SIG-M5 treated with dmso at 0.1 percent for 504 hours (cell line): ENCODE measurements around the gene DUSP1.
"Not testable (repeated sequence)": the region's sequence is repeated elsewhere in the genome, so short reads cannot be mapped to it uniquely, and the experiment has no call there.

Source experiments
- DNase-seq: peaks from one replicate; lab custom pipeline; 2025; ENCODE audit not compliant: unreplicated experiment; lab: John Stamatoyannopoulos, UW

DUSP1 gene

GRCh38 chr5:172797771-172798191 is 26.8 kb upstream of the DUSP1 start:
- no peak for DNase-seq

DNA sequence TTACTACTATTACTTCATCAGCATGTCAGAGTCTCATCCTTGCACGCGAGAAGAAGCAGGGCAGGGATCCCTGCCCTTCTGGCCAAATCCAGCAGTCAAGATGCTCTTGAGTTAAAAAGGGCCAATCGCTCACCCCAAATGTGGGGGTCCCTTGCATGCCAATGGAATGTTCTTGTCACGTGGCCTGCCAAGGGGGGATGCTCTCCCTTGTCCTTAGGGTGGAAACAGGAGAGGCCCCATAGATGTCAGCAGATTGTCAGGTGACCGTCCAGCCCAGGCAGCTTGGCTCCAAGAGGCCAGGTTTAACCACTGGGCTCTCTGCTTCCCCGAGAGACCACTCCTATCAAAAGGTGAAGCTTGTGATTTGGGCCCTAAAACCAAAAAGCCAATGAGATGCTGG is 25.3 kb upstream of the DUSP1 start:
- no peak for DNase-seq

- DNase-seq, result no peak
Measured at GRCh38 chr5:172795318-172795977, 24.5 kb upstream of the DUSP1 start.

GRCh38 chr5:172793577-172794488 is 22.8 kb upstream of the DUSP1 start:
- DNase-seq, result peak; percentile 89

GRCh38 chr5:172792701-172793570 is 21.9 kb upstream of the DUSP1 start:
- DNase-seq, result no peak

GRCh38 chr5:172791726-172792445 is 20.9 kb upstream of the DUSP1 start:
- DNase-seq, result no peak

GRCh38 chr5:172791286-172791685 is 20.3 kb upstream of the DUSP1 start:
- no peak for DNase-seq

DNA sequence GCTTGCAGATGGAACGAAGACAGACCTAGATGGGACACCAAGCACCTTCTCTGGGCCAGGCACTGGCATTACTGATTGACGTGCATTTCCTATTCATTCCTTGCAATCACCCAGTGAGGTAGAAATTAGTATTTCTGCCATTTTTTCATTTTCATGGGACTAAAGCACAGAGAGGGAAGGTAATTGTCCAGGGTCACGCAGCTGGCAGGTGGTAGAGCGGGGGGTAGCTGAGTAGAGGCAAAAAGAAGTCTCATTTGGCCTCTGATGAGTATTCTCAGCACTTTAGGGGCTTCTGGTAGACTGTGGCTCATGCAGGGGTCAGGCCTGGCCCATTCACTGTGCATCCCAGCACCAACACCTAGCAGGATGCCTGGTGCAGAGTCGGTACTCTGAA is 19.5 kb upstream of the DUSP1 start:
- no peak for DNase-seq

DNA sequence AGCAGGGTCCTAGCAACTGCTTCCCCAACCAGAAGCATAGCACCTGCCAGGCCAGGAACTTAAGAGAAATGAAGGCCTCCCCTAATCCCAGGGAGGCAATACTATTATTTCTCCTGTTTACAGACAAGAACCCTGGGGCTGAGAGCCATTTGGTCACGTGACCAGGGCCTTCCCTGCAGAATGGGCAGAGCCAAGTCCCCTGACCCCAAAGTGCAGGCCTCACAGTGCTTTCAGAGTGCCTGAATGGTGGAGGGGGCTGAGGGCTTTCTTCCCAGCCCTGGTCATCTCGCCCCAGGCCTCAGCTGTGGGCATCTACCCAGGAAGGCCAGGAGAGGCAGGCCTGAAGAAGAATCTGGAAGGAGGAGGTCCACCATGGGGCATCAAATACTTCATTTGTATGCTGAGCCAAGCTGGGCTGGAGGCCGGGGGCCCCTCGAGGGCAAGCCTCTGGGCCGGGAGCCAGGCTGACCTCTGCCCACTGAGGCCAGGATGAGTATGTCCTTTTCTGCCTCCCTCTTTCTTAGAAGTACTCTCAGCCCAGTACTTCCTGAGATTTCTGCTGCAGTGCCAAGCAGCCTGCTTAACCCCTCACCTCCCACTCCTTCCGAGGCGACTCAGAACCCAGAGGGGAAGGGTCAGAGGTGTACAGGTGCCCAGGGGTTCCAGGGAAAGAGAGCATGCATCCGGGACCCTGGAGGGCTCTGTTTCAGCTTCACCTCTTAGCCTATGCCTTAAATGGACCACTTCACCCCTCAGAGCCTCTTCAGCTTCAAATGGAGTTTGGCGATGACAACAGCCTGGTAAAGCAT is 18.9 kb upstream of the DUSP1 start:
- DNase-seq, result no peak

DNA sequence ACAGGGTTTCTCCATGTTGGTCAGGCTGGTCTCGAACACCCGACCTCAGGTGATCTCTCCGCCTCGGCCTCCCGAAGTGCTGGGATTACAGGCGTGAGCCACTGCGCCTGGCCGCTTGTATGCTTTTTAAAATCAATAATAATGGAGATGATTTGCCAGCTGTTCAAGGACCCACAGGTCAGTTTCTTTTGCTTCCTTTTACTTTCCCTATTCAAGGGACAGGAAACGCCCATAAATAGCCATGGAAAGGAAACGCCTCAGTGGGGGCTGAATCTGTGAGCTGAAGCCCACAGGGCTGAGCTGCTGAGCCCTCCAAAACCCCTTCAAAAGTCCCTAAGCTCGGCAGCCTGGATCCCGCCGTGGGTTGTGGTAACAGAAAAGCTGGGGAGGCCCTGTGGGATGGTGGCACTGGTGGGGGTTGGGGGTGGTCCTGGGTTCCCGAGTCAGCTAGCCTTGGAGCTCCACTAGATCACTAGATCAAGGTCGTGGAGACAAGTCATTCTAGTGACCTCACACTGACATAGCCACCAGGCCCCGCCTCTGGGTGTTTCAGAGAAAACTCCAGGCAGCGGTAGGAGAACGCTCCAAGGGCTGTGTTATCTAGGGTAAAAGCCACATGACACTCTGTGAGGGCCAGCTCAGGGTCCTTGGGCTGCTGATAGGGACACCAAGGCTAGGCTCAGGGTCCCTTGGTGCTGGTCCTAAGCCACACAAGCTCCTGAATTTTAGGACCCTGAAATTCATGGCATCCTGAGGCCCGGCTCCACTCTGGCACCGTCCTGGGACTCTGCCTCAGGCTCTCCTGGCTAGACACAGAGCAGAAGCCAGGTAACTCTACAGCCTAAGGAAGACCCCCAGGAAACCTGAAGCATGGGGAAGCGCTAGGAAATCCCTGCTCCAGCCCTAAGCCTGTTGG is 18.0 kb upstream of the DUSP1 start:
- no peak for DNase-seq

DNA sequence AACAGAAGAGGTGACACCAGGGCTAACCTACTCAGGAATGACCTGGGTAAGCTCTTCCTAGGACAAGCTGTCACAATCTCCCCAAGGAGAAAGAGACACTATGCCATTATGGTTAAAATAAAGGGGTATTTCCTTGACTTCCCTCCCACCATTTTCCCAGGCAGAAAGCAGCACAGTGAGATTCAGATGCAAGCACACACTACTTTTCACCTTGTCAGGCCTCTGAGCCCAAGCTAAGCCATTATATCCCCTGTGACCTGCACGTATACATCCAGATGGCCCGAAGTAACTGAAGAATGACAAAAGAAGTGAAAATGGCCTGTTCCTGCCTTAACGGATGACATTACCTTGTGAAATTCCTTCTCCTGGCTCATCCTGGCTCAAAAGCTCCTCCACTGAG is 16.5 kb upstream of the DUSP1 start:
- not testable (repeated sequence) for DNase-seq

- DNase-seq, result no peak
Measured at GRCh38 chr5:172786736-172787462, 15.9 kb upstream of the DUSP1 start.

- no peak for DNase-seq
Measured at GRCh38 chr5:172785429-172786088, 14.6 kb upstream of the DUSP1 start.

GRCh38 chr5:172784162-172784561 is 13.2 kb upstream of the DUSP1 start:
- DNase-seq, result not testable (repeated sequence)

DNA sequence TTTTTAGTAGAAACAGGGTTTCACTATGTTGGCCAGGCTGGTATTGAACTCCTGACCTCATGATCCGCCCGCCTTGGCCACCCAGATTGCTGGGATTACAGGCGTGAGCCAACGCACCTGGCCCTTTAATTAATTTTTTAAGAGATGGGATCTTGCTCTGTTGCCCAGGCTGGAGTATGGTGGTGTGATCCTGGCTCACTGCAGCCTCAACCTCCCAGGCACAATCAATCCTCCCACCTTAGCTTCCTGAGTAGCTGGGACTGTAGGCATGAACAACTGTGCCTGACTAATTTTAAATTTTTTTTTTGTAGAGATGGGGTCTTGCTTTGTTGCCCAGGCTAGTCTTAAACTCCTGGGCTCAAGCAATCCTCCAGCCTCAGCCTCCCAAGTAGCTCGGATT is 12.3 kb upstream of the DUSP1 start:
- not testable (repeated sequence) for DNase-seq

DNA sequence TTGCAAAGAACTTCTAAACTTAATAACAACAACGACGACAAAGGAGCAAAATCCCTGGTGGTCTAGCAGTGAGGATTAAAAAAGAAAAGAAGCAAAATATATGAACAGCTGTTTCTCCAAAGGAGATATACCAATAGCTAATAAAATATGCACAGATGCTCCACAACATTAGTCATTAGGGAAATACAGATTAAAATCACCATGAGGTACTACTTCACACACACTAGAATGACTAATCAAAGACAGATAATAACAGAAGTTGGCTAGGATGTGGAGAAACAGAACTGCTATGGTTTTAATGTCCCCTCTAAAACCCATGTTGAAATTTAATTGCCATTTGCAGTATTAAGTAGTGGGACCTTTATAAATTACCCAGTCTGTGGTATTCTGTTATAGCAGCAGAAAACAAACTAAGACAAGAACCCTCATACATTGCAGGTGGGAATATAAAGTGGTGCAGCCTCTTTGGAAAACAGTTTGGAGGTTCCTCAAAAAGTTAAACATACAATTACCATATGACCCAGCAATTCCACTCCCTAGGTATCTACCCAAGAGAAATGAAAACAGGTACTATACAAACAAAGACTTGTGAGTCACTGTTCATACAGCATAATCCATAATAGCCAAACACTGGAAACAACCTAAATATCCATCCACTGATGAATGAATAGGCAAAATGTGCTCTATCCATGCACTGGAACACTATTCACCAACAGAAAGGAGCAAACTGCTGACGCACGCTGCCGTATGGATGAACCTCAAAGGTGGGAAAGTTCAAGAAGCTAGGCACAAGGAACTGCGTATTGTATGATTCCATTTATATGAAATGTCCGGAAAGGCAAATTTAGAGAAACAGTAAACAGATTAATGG is 11.4 kb upstream of the DUSP1 start:
- DNase-seq, result peak; percentile 23
